Stomach (tissue), 4 donors: ENCODE measurements around the gene SP2.
A peak's percentile ranks its signal among the peaks of the same experiment; 100 is the strongest.

Source experiments
- CTCF ChIP-seq, 7 experiments: fragments of 450-650 bp in 4 of 7; fragments of 200-600 bp in 3 of 7; sonication (generic) in 3 of 7; IDR thresholded peaks; one replicate each; pipeline ENCODE4 v1.5.1; 2016 to 2019; ENCODE audit warnings: antibody characterized with exemption in 7 of 7, control low read depth in 2 of 7, mild to moderate bottlenecking in 1 of 7
- EP300 ChIP-seq: sonication (generic); formaldehyde crosslinking; IDR thresholded peaks from one replicate; pipeline ENCODE4 v1.6.1; 2017; ENCODE audit warnings: antibody characterized with exemption
- POLR2A ChIP-seq, 4 donors: fragments of 450-650 bp; IDR thresholded peaks; one replicate each; pipeline ENCODE4 v1.6.1; 2016; ENCODE audit warnings: antibody characterized with exemption in 4 of 4, control low read depth in 2 of 4, mild to moderate bottlenecking in 1 of 4, moderate library complexity in 1 of 4
- POLR2AphosphoS5 ChIP-seq, 3 donors: sonication (generic); formaldehyde crosslinking; IDR thresholded peaks; one replicate each; pipeline ENCODE4 v1.6.1; 2016; ENCODE audit warnings: antibody characterized with exemption in 3 of 3

GRCh38 chr17:47941246-47942095 lies 45.4 kb downstream of the SP2 start, which contains the start of gene PNPO:
- TF ChIP-seq CTCF (IDR thresholded peaks at IDR 0.05) = peak in 1 of 7 experiments; percentile 21
- no peak for TF ChIP-seq POLR2A (IDR thresholded peaks at IDR 0.05)
- TF ChIP-seq EP300 = no peak
- peak; percentile 8 to 75 (median 74) for TF ChIP-seq POLR2AphosphoS5 (IDR thresholded peaks at IDR 0.05)
